KMS-11 (cell line): ENCODE results near the gene VWC2.

Experiments
- H2AFZ ChIP-seq: fragments of 200-600 bp; sonication (generic); 2 replicates; pipeline ENCODE4 v1.6.1; 2016; ENCODE audit warnings: antibody characterized with exemption, mixed run types, low read depth
- H3K27ac ChIP-seq: fragments of 200-600 bp; sonication (generic); 2 replicates; pipeline ENCODE4 v1.6.1; 2016; ENCODE audit warnings: mild to moderate bottlenecking, mixed run types
- H3K27me3 ChIP-seq: fragments of 200-600 bp; sonication (generic); 2 replicates; pipeline ENCODE4 v1.6.1; 2017; ENCODE audit warnings: mild to moderate bottlenecking, low read depth, mixed run types, moderate library complexity; ENCODE audit not compliant: insufficient read depth
- H3K36me3 ChIP-seq: fragments of 200-600 bp; sonication (generic); 2 replicates; pipeline ENCODE4 v1.6.1; 2017; ENCODE audit warnings: mild to moderate bottlenecking, mixed run types; ENCODE audit not compliant: insufficient read depth
- H3K4me1 ChIP-seq: fragments of 200-600 bp; sonication (generic); 2 replicates; pipeline ENCODE4 v1.6.1; 2016; ENCODE audit warnings: mild to moderate bottlenecking, low read depth, mixed run types; ENCODE audit not compliant: poor library complexity, severe bottlenecking
- H3K4me2 ChIP-seq: fragments of 200-600 bp; sonication (generic); 2 replicates; pipeline ENCODE4 v1.7.0; 2016; ENCODE audit warnings: mild to moderate bottlenecking, mixed run types
- H3K4me3 ChIP-seq: fragments of 200-600 bp; sonication (generic); IDR thresholded peaks from 2 replicates; pipeline ENCODE4 v1.6.1; 2017; ENCODE audit warnings: low read depth, low read length, mixed read lengths; ENCODE audit not compliant: insufficient read depth
- H3K79me2 ChIP-seq: fragments of 200-600 bp; sonication (generic); 2 replicates; pipeline ENCODE4 v1.6.1; 2016; ENCODE audit warnings: low read depth, mixed run types; ENCODE audit not compliant: insufficient read depth
- H3K9ac ChIP-seq: fragments of 200-600 bp; sonication (generic); 2 replicates; pipeline ENCODE4 v1.6.1; 2016; ENCODE audit warnings: mild to moderate bottlenecking, mixed run types
- H4K20me1 ChIP-seq: fragments of 200-600 bp; sonication (generic); 2 replicates; pipeline ENCODE4 v1.6.1; 2016; ENCODE audit warnings: mild to moderate bottlenecking, mixed run types; ENCODE audit not compliant: insufficient read depth
- TF ChIP-seq, protein P1 (sequence below): fragments of 200-600 bp; sonication (generic); conservative IDR thresholded peaks from 2 replicates; pipeline ENCODE4 v1.6.1; 2017; ENCODE audit warnings: low read depth, mild to moderate bottlenecking, antibody characterized with exemption, low read length, moderate library complexity, mixed read lengths

Gene VWC2

DNA sequence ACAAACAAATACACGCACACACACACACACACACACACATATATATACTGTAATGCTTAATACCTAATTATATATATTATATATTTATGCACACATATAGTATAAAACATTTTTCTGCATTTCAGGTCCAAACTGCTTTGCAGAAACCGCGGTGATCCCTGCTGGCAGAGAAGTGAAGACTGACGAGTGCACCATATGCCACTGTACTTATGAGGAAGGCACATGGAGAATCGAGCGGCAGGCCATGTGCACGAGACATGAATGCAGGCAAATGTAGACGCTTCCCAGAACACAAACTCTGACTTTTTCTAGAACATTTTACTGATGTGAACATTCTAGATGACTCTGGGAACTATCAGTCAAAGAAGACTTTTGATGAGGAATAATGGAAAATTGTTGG lies 138.5 kb downstream of the VWC2 start:
- TF ChIP-seq, protein P1, sequence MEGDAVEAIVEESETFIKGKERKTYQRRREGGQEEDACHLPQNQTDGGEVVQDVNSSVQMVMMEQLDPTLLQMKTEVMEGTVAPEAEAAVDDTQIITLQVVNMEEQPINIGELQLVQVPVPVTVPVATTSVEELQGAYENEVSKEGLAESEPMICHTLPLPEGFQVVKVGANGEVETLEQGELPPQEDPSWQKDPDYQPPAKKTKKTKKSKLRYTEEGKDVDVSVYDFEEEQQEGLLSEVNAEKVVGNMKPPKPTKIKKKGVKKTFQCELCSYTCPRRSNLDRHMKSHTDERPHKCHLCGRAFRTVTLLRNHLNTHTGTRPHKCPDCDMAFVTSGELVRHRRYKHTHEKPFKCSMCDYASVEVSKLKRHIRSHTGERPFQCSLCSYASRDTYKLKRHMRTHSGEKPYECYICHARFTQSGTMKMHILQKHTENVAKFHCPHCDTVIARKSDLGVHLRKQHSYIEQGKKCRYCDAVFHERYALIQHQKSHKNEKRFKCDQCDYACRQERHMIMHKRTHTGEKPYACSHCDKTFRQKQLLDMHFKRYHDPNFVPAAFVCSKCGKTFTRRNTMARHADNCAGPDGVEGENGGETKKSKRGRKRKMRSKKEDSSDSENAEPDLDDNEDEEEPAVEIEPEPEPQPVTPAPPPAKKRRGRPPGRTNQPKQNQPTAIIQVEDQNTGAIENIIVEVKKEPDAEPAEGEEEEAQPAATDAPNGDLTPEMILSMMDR, result no peak
- Histone ChIP-seq H3K36me3 (no peaks in the 10 kb centered on the region), H3K4me1 (no peaks in the 10 kb centered on the region), H3K27ac (no peak overlapping the region), H3K9ac (no peak overlapping the region), H3K79me2 (no peaks in the 10 kb centered on the region), H3K27me3 (no peaks in the 10 kb centered on the region), H3K4me3 (no peak overlapping the region), H2AFZ (no peak overlapping the region), H4K20me1 (no peaks in the 10 kb centered on the region; the same call in 1 of the 2 replicates), H3K4me2 (no peak overlapping the region)

DNA sequence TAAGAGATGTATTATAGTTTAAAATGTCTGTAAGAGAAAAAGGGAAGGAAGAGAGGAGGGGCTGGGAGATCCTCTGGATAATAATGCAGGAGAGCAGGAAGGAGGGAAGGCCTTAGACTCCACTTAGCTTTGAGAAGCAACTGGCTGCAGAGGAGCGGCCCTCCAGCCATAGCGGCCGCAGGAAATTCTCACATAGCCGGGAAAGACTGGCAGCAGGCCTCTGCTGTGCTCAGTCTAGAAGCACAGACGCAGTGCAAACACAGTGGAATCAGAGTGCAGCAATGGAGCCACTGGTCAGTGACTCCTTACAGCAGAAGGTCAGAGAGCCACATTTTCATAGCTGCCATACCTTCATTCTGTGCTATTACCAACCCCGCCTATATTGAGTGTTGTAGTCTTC lies 153.3 kb downstream of the VWC2 start:
- H2AFZ ChIP-seq, result no peak overlapping the region
- TF ChIP-seq, protein P1, result no peak
- H3K4me1 ChIP-seq, result no peaks in the 10 kb centered on the region
- no peaks in the 10 kb centered on the region for H3K27me3 ChIP-seq
- no peak overlapping the region for H3K4me2 ChIP-seq
- H3K27ac ChIP-seq, result no peak overlapping the region
- H3K36me3 ChIP-seq, result no peaks in the 10 kb centered on the region
- H3K79me2 ChIP-seq, result no peaks in the 10 kb centered on the region
- no peaks in the 10 kb centered on the region for H4K20me1 ChIP-seq
- H3K9ac ChIP-seq, result no peak overlapping the region
- H3K4me3 ChIP-seq, result no peak overlapping the region

DNA sequence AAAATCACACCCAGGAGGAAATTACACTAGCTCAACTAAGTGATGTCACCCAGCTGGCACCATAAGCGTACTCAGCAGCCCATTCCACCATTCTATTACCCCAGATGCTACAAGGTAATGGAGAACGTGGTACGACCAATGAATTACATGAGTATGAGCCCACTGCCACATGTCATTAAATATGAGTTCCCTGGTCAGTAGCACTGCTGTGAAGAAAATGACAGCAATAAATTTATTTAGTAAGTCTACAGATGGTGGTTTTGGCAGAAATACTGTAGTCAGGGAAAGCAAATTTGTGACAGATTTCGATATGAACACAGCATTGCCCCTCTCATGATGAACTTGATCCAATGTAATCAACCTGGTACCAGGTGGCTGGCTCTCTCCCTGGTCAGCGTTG lies 154.2 kb downstream of the VWC2 start:
- TF ChIP-seq, protein P1, result no peak
- H3K4me3 ChIP-seq, result no peak overlapping the region
- no peak overlapping the region for H2AFZ ChIP-seq
- H4K20me1 ChIP-seq, result no peaks in the 10 kb centered on the region
- H3K4me2 ChIP-seq, result no peak overlapping the region
- no peaks in the 10 kb centered on the region for H3K79me2 ChIP-seq
- H3K4me1 ChIP-seq, result no peaks in the 10 kb centered on the region
- H3K27ac ChIP-seq, result no peak overlapping the region
- H3K9ac ChIP-seq, result no peak overlapping the region
- H3K36me3 ChIP-seq, result no peaks in the 10 kb centered on the region
- H3K27me3 ChIP-seq, result no peaks in the 10 kb centered on the region

DNA sequence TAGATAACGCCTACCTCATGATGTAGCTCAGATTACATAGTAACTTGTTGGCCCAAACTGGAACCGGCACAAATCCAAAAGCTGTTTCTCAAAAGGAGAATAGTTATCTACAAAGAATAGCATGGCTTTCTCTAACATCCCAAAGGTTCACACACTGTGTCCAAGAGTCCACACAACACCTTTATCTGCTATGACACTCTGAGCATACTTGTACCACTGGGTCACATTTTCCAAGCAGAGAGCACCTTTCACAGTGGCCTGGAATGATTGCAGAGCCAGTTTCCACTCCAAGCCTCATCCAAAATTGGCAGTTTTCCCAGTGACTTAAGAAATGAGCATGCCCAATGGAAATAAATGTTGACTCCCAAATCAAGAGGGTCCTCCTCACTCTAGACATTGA lies 155.3 kb downstream of the VWC2 start:
- H4K20me1 ChIP-seq, result no peaks in the 10 kb centered on the region
- H2AFZ ChIP-seq, result no peak overlapping the region
- no peaks in the 10 kb centered on the region for H3K27me3 ChIP-seq
- H3K9ac ChIP-seq, result no peak overlapping the region
- TF ChIP-seq, protein P1, result no peak
- H3K4me1 ChIP-seq, result no peaks in the 10 kb centered on the region
- H3K4me2 ChIP-seq, result no peak overlapping the region
- no peaks in the 10 kb centered on the region for H3K36me3 ChIP-seq
- no peak overlapping the region for H3K27ac ChIP-seq
- H3K4me3 ChIP-seq, result no peak overlapping the region
- H3K79me2 ChIP-seq, result no peaks in the 10 kb centered on the region

DNA sequence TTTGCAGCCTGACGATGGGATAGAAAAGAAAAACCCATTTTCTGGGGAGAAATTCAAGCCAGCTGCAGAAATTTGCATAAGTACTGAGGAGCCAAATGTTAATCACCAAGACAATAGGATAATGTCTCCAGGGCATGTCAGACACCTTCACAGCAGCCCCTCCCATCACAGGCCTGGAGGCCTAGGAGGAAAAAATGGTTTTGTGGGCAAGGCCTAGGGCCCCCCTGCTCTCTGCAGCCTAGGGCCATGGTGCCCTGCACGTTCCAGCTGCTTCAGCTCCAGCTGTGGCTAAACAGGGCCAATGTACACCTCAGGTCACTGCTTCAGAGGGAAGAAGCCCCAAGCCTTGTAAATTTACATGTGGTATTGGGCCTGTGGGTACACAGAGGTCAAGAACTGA lies 158.2 kb downstream of the VWC2 start:
- H3K27me3 ChIP-seq, result no peaks in the 10 kb centered on the region

More for the DNA sequence above, 158.2 kb downstream of the VWC2 start:
- TF ChIP-seq, protein P1, result no peak
- no peak overlapping the region for H3K9ac ChIP-seq
- H3K4me2 ChIP-seq, result no peak overlapping the region
- no peaks in the 10 kb centered on the region for H3K79me2 ChIP-seq
- no peaks in the 10 kb centered on the region for H3K4me1 ChIP-seq
- H3K4me3 ChIP-seq, result no peak overlapping the region
- H3K27ac ChIP-seq, result no peak overlapping the region
- no peak overlapping the region for H2AFZ ChIP-seq
- no peaks in the 10 kb centered on the region for H4K20me1 ChIP-seq
- H3K36me3 ChIP-seq, result no peaks in the 10 kb centered on the region
